SIG-M5 treated with dmso at 0.1 percent for 504 hours (cell line): Measurements from ENCODE around the gene ZCCHC24.

Experiments
- DNase-seq: peaks from one replicate; lab custom pipeline; 2025; ENCODE audit not compliant: unreplicated experiment; lab: John Stamatoyannopoulos, UW

Gene ZCCHC24

GRCh38 chr10:79372871-79373270 lies 72.6 kb downstream of the ZCCHC24 start:
- DNase-seq = no peak

- DNase-seq = no peak
These were observed 77.8 kb downstream of the ZCCHC24 start for GRCh38 chr10:79367426-79368189.

GRCh38 chr10:79361726-79362397 lies 83.6 kb downstream of the ZCCHC24 start:
- no peak for DNase-seq

GRCh38 chr10:79360499-79361342 lies 84.7 kb downstream of the ZCCHC24 start:
- no peak for DNase-seq

GRCh38 chr10:79359816-79360498 lies 85.5 kb downstream of the ZCCHC24 start:
- no peak for DNase-seq

GRCh38 chr10:79358811-79359210 lies 86.6 kb downstream of the ZCCHC24 start:
- DNase-seq = no peak

DNA sequence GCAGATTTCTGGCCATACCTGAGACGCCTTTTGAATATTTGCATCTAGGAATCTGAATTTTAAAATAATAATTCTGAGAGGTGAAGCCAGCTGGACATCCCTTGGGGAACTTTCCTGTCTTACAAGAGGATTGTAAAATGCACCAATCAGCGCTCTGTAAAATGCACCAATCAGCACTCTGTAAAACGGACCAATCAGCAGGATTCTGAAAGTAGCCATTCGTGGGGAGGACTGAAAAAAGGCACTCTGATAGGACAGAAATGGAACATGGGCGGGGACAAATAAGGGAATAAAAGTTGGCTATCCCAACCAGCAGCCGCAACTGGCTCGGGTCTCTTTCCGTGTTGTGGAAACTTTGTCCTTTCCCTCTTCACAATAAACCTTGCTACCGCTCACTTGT lies 88.2 kb downstream of the ZCCHC24 start:
- no peak for DNase-seq

GRCh38 chr10:79356104-79356503 lies 89.3 kb downstream of the ZCCHC24 start:
- peak; percentile 46 for DNase-seq

DNA sequence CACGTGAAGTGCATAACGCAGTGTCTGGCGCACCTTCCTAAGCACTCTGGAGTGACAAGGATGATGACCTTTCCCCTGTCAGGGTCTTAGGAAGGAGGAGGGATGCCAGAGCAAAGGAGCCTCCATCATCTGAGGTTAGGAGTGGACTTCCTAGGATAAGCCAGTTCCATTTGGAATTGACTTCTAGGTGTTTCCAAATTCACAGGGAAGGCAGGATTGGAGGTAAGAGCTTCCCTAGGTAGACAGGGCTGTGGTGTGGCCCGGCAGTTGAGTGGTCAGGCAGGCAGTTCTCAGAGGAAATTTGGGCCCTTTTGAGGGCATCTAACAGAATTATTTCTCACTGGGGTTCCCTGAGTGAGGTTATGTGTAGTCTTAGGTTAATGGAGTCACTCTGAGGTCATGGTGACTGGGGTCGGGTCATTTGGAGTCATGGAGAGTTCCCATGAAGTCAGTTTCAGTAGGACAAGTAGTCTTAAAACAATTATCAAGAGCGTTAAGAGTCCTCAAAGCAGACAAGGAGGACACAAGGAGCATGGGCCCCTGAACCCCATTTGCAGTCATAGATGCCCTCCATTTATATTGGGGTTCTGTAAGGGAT lies 89.9 kb downstream of the ZCCHC24 start:
- DNase-seq = no peak

DNA sequence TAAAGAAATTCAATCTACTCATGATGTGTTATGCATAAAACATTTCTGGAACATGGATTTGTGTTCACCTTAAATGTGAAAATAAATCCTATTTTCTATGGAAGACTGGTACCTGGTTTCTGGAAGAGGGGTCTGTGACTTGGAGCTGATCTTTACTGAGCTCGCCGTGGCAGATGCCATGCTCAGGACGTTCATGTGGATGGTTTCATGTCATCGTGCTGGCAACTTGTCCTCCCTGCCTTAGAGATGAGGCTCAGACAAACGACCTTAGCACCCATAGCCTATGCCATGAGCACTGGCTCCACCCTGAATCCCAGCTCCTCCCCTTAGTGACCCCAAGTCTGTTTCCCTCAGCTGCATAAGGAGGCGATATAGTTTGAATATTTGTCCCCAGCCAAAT lies 90.8 kb downstream of the ZCCHC24 start:
- DNase-seq = no peak

GRCh38 chr10:79354141-79354540 lies 91.3 kb downstream of the ZCCHC24 start:
- peak; percentile 87 for DNase-seq

GRCh38 chr10:79353726-79354125 lies 91.7 kb downstream of the ZCCHC24 start:
- no peak for DNase-seq

DNA sequence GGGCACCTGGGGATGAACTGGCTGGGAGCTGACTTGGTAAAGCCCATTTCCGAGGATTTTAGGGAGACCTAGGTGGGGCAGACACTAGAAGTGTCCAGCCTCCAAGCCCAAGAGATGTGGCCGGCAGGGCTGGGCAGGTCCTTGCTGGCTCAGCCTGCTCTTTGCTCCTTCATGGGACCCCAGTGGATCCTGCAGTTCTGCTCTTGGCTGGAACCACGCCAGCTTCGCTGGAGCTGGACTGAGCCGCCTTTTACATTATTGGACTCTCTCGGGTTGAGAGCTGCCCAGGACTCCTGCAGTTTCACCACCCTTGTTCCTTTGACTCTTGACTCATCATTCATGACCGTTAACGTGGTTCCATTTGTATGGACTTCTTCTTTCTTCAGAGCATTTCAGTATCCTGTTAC lies 92.4 kb downstream of the ZCCHC24 start:
- peak; percentile 74 for DNase-seq

GRCh38 chr10:79352035-79352877 lies 93.2 kb downstream of the ZCCHC24 start:
- no peak for DNase-seq

GRCh38 chr10:79351332-79351731 lies 94.1 kb downstream of the ZCCHC24 start:
- no peak for DNase-seq

DNA sequence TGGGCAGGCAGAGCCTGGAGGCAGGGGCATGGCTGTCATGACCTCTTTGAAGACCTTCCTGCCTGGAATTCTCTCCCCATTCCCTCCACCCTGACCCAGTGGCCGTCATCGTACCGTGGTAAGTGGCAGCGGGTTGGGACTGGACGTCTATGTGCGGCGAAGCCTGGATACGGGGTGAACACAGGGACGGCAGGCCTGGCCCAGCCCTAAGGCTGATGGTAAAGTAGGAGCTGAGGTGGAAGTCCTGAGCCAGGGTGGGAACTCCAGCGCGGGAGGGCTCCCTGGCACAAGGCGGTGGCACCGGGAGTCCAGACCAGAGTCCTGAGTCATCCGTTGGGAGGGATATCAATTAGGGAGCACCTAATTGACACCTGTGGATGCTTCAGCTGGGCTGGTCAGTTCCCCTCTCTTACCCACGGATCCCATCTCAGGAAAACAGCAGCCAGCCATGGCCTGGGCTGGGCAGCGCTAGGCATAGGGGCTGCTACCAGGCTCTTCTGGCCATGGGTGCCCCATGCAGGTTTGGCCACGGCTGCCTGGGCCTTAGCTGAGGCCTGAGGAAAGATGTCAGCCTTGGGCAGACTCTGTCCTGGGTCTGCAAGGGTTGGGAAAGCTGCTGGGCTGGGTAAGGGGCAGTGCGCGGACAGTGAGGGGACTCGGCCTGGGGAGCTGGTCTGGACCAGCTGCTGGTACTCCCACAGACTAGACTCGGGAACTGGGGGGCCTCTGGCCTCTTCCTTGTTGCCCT lies 94.8 kb downstream of the ZCCHC24 start:
- DNase-seq = no peak

GRCh38 chr10:79349766-79350406 lies 95.5 kb downstream of the ZCCHC24 start:
- DNase-seq = no peak

- no peak for DNase-seq
These were observed 96.3 kb downstream of the ZCCHC24 start for GRCh38 chr10:79349072-79349491.

DNA sequence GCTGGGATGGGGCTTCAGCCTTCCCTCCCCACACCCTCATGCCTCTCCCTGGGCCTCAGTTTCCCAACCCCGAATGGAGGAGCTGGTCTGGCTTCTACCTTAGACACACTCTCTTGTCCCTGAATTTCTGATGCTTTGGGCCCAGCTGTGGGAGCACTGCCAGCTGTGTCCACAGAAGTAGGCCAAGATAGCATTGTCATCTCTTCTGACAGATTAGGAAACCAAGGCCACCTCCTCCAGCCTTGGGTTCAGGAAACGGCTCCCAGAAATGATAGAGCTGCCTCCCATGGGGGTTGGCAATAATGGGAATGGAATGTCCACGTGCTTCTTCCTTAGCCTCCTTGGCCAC lies 96.8 kb downstream of the ZCCHC24 start:
- DNase-seq = no peak
